ENCODE measurements around the gene NETO1.

DNA sequence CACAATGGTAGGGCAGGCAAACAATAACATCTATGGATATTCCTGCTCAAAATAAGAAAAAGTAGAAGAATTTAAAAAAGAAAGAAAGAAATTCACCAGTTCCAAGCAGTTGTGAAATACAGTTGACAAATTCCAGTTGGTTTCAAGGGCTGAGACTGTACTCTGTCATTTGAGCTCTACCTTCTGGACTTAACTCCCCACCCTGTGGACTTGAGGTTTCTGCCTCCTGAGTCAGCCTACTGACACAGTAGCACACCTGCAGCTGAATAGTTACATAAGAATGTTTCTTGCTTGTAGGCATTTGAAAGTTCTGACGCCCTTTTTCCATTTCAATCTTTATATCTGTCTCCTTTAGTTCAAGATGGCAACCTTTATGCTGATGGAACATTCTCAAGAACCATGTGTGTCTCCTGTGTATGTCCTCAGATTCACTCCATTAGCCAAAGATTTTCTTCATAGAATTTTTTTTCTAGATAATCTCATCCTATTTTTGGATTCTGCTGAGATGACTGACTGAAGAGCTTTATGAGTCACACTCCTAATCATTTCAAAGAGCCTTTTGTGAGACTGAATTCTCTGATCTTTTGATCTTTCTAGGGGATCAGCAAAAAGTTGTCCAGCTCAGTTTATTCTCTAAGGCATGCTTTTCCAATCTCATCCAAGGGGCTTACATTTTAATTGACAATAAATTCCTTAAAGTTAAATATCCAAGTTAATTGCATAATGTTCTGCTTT lies 19.1 kb downstream of the NETO1 start:
- no peak for TF ChIP-seq USF2 (IDR thresholded peaks at IDR 0.05)
- TF ChIP-seq, protein P1, sequence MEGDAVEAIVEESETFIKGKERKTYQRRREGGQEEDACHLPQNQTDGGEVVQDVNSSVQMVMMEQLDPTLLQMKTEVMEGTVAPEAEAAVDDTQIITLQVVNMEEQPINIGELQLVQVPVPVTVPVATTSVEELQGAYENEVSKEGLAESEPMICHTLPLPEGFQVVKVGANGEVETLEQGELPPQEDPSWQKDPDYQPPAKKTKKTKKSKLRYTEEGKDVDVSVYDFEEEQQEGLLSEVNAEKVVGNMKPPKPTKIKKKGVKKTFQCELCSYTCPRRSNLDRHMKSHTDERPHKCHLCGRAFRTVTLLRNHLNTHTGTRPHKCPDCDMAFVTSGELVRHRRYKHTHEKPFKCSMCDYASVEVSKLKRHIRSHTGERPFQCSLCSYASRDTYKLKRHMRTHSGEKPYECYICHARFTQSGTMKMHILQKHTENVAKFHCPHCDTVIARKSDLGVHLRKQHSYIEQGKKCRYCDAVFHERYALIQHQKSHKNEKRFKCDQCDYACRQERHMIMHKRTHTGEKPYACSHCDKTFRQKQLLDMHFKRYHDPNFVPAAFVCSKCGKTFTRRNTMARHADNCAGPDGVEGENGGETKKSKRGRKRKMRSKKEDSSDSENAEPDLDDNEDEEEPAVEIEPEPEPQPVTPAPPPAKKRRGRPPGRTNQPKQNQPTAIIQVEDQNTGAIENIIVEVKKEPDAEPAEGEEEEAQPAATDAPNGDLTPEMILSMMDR (IDR thresholded peaks at IDR 0.05), result no peak
